HG03135 (cell line): ENCODE data around the gene ERMARD.

ENCODE experiments used
- ATAC-seq: cut with Tn5 transposase; IDR thresholded peaks from one replicate; pipeline ENCODE4 v1.9.1; 2021; ENCODE audit warnings: mild to moderate bottlenecking, moderate library complexity; ENCODE audit not compliant: unreplicated experiment

Gene ERMARD

GRCh38 chr6:169800668-169801395, 49.4 kb downstream of the ERMARD start:
- no peak for ATAC-seq

- no peak for ATAC-seq
Measured at GRCh38 chr6:169801396-169802160, 50.2 kb downstream of the ERMARD start.

- ATAC-seq = no peak
Measured at GRCh38 chr6:169802790-169803189, 51.4 kb downstream of the ERMARD start.

GRCh38 chr6:169803271-169803811, 51.9 kb downstream of the ERMARD start:
- ATAC-seq = no peak

GRCh38 chr6:169803816-169804340, 52.5 kb downstream of the ERMARD start:
- no peak for ATAC-seq

- ATAC-seq = no peak
Measured at GRCh38 chr6:169804427-169804826, 53.0 kb downstream of the ERMARD start.

GRCh38 chr6:169805242-169805838, 53.9 kb downstream of the ERMARD start:
- no peak for ATAC-seq

GRCh38 chr6:169806701-169807100, 55.3 kb downstream of the ERMARD start:
- ATAC-seq = no peak

- ATAC-seq = no peak
Measured at GRCh38 chr6:169807229-169807628, 55.8 kb downstream of the ERMARD start.

- ATAC-seq = no peak
Measured at GRCh38 chr6:169807699-169808607, 56.5 kb downstream of the ERMARD start.

GRCh38 chr6:169808608-169808967, 57.2 kb downstream of the ERMARD start:
- ATAC-seq = no peak

- ATAC-seq = no peak
Measured at GRCh38 chr6:169809386-169809785, 58.0 kb downstream of the ERMARD start.

GRCh38 chr6:169810066-169810989, 58.9 kb downstream of the ERMARD start:
- no peak for ATAC-seq

GRCh38 chr6:169811072-169811471, 59.6 kb downstream of the ERMARD start:
- ATAC-seq = no peak

- ATAC-seq = no peak
Measured at GRCh38 chr6:169811521-169812256, 60.3 kb downstream of the ERMARD start.

- no peak for ATAC-seq
Measured at GRCh38 chr6:169812257-169812644, 60.8 kb downstream of the ERMARD start.

GRCh38 chr6:169813969-169814368, 62.5 kb downstream of the ERMARD start:
- ATAC-seq = no peak

GRCh38 chr6:169816054-169816453, 64.6 kb downstream of the ERMARD start:
- no peak for ATAC-seq

GRCh38 chr6:169816975-169817374, 65.6 kb downstream of the ERMARD start:
- no peak for ATAC-seq
